GM21515 (cell line): Measurements from ENCODE around the gene RAB40C.

Experiments
- ATAC-seq: cut with Tn5 transposase; IDR thresholded peaks from one replicate; pipeline ENCODE4 v1.9.1; 2021; ENCODE audit not compliant: unreplicated experiment

RAB40C gene

GRCh38 chr16:678209-678857 lies 88.5 kb downstream of the RAB40C start:
- ATAC-seq, result no peak
